Left kidney (tissue), 2 donors: ENCODE measurements around the gene IL20RB. TPM values are rescaled to one million over a fixed set of nuclear protein-coding genes. Genes with fewer than 3 reads are reported as not detected.
"Not testable (repeated sequence)": the region's sequence is repeated elsewhere in the genome, so short reads cannot be mapped to it uniquely, and the experiment has no call there.

Experiments used
- DNase-seq: peaks from one replicate; pipeline ENCODE4 v3.0.0-alpha.2; 2013
- polyA plus RNA-seq: library from polyadenylated mRNA; unstranded; fragments of 120-200 nt; gene quantifications from one replicate; pipeline ENCODE4 v1.2.1, GENCODE V29; 2013; ENCODE audit not compliant: insufficient read length

The IL20RB gene
- polyA plus RNA-seq, 1 donor, result 0.85 TPM

DNA sequence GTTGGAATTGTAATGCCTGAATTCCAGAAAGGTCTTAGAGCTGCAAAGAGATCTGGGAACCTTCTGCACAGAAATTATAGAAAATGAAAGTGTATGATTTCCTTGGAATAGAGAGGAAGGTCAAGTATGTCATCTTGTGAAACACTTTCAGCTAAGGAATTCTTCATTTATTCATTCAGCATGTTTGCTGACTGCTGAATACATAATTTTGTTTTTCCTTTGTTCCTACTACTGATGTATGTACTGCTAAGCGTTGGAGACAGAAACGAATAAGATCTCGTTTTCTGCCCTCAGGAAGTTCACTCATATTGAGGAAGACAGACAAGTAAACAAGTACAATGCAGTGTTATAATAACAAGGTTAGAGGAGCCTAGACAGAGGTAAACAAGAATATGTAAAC is 14.3 kb upstream of the IL20RB start:
- no peak for DNase-seq

DNA sequence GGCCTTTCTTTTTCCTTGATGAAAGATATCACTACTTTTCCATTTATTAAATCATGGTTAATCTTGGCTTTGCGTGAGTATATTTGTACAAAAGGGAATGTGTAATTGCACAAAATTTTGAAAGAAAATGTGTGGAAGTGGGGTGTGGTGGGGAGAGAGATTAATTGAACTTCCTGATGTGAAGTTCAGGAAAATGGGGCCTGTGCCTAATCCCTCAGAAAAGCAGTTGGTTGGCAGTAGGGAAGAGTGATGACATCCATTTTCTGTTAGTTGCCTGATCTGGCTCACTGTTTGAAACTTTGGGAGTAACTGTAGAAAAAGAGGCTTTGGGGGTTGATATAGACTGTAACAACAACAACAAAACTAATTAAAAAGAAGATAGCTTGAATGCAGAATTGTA is 10.8 kb upstream of the IL20RB start:
- DNase-seq, result no peak

DNA sequence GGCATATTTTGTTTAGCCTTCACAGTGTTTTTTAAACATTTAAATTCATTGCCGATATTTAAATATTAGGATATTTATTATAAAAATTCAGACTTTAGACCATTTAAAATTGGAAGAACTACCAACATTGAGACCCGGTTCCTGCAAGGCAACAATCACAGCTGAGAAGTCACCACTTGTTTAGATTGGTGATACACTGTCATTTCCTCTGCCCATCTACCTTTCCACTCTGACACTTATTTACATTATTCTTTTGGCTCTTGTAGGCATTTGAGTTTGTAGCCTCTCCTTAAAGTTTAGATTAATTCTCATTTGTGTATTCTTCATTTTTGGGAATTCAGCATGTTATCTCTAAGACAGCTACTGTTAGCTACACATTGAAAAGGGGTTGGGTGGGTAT is 10.3 kb upstream of the IL20RB start:
- no peak for DNase-seq

DNA sequence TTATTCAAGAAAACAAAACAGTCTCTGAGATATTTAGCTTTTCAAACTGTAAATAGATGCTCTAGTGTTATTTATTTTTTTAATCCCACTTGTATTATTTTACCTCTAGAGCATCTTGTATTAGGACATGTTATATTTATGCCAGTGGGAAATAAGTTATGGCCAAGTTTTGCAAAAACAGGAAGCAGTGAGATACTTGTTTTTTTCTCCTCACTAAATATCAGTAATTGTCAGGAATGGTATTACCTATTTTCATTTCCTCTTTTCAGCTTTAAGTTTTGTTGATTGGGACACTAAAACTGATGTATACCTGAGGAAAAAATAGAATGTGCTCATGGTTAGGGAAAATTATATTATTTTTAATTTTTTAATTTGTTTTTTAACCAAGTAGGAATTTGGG is 8.6 kb upstream of the IL20RB start:
- no peak for DNase-seq

DNA sequence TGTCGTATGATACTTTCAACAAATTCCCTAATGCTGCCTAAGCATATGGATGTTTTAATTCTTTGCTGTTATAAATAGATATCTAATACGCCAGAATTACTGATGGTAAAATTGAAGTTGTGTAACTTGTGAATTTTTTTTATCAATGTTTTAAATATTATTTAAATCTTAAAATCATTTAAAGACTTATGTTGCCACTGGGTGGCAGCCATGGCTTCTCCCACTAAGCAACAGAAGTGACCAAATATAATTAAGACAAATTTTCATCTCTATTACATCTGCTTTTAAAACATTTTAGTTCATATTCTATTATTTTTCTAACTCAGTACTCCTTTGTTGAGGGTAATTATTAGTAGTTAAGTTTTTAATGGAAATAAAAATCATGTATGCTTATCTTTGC is 8.1 kb upstream of the IL20RB start:
- no peak for DNase-seq

DNA sequence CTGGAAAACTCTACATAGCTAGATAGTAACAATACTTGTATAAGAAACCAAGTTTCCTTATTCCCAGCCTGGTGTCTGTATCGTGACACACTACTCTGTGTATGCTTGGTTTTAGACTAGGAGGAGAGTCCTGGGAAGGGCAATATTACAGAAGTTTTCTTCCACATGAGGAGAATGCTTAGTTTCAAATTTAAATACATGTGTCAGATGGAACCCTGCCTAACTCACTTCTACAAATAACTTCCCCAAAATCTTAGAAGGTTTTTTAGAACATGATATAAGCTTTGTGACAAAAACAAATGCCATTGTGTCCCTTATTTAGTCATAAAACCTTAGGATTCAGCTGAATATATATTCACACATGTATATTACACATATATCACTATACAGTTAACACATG is 7.2 kb upstream of the IL20RB start:
- DNase-seq, result no peak

DNA sequence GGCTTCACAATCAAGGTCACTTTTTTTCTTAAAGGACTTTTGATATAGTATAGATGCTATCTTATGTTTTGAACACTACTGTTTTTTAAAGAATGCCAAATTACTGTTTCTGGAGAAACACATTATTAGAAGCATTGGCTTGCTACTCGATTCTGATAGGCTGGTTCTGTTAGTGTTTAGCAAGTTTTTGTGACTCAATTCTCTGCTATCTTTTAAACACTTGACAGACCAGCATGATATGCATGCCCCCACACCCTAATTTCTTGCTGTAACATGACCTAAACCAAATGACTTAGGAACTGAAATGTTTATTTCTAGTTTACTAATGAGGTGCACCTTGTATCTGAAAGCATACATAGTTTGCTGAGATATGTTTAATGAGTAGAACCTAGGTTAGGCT is 5.5 kb upstream of the IL20RB start:
- DNase-seq, result no peak

DNA sequence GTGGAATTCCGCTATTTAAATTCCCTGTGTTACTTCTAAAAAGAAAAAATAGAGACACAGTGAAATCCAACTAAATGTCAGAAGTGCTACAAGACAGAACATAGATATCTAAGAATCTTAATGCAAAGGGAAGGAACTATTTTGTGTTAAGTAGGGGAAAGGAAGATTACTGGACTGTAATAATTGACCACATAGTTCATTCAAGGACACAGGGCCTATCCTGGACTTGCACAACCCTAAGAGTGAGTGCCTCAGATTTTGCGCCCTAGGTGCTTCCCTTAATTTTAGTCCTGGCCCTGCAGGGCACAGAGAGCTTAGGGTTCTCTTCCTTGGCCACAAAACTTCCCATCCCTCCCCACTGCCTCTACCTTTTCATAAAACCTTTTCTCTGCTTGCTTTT is 3.5 kb upstream of the IL20RB start:
- no peak for DNase-seq

DNA sequence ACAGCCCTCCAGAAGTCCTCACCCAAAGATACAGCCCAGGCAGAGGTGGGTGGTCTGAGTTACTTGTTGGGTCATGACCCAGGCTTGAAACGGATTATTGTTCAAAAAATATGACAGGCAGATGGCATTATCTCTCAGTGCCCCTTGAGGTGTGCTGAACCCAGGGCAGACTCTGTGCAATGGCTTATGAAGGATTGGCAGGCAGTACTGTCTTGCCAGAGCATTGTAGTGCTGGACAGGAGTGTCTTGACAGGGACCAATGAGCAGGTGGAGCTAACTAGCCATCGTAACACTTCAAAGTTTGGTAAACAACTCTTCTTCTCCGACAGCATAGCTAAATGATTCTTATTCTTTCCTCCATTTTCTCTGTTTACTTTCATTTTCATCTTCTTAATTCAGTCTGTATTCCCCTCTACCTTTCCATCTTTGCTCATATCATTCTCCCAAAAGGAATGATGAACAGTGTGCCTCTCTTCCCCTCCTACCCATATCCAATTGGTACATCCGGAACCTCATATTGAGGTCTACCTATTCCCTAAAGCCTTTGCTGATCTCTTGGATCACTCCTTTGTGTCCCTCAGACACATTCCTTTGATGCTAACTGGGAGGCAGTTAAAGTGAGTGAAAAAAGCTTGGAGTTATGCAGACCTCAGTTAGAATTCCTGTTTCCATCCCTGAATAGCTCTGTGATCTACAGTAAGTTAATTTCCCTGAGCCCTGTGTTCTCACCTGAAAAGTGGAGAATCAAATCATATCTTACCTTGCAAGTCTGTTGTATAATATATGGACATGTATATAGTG is 2.6 kb upstream of the IL20RB start:
- no peak for DNase-seq

DNA sequence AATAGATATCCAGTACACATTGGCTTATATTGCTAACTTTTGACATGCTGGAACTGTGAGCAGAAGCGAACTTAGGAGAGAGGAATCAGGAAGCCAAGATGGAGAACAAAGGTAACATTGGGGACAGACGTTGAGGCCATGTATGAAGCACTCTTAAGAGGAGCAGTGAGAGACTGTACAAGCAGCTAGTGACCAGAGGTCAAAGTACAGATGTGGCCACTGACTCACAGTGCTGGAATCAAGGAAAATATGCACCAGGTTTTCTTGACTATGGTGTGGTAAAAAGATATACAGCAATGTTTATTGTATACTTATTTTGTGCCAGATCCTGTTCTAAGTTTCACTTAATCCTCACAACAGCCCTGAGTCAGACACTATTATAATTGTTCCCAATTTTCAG is 2.0 kb upstream of the IL20RB start:
- no peak for DNase-seq

DNA sequence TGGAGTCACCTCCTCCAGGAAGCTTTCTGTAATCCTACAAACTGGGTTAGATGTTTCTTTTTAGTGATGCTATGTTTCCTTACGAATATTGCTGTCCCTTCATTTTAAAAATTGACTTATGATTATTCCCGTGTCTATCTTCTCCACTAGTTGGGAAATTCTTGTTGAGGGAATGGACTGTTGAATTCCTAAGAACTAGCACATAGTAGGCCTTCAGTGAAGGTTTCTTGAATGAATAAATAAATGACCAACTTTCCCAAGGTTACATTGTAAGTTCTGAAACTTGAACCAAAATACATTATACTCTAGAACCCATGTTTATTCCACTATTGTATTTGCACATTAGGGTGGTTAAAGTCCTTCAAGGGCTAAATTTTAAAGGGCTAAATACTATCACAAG is 812 bp upstream of the IL20RB start:
- no peak for DNase-seq

DNA sequence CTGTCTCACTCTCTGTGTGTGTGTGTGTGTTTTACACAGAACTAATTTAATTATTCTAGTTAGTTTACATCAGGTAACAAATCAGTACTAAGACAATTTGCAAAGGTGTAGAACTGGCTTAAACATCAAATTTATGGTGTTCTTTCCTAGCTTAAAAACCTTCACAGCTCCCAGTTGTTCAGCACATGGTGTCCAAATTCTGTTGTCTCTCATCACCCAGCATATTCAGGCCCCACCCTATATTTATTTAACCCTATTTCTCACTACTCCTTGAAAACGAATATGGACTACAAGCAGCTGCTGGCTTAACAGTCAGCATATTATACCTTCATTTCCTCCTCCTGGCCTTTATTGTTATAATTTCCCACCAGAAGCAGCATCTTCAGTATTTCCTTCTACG is 1.2 kb downstream of the IL20RB start:
- no peak for DNase-seq

DNA sequence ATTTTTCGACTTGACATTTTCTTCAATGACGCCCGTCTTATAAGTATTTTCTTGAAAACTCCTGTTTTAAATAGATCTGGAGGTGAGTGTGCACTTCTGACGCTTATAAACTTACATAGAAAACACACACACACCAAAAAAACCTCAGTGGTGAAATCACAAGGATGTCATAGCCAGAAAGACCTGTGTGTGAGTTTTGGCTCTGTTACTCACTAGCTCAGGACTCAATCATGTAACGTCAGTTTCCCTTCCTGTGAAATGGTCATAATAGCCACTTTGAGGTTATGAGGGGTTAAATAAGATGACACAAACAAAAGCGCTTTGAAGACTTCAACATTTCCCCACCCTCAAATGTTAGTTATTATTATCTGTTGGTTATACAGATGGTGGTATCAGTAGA is 1.8 kb downstream of the IL20RB start:
- no peak for DNase-seq

DNA sequence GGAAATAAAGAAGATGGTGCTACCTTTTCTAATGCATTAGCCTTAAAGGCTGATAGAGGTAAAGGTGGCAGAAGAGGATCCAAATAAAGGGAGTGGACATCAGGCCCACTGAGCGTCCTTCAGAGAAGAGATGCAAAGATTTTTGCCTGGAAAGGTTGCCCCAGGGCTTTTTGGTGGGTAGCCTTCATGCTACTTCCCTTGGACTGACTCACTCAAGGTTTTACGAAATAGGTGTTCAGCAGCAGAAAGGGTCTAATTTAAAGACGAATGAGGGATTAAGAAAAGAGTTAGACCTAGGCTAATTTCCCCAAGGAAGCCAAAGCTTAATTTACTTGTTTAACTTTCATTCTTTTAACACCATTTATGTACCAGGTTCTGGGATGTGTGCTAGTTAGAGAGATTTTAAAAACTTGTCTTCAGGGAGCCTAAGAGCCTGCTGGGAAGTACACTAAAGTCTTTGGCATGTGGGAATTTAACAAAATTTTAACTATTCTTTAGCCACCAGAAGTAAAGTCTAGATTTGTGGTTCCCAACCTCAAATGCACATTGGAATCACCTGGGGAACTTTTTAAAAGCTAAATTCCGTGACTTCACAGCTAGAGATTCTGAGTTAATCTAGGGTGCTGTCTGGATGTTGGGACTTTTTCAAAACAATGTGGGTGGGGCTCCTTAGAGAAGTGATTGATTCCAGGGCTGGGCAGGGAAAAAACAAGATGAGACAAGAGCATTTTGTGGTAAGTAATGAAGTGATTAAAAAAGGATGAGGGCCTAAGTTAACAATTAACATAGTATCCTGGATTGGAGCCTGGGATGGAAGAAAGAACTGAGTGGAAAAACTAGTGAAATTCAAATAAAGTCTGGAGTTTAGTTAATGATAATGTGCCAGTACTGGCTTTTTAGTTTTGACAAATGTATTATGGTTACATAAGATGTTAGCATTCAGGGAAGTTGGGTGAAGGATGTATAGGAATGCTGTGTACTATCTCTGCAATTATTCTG is 3.4 kb downstream of the IL20RB start:
- DNase-seq, result no peak

DNA sequence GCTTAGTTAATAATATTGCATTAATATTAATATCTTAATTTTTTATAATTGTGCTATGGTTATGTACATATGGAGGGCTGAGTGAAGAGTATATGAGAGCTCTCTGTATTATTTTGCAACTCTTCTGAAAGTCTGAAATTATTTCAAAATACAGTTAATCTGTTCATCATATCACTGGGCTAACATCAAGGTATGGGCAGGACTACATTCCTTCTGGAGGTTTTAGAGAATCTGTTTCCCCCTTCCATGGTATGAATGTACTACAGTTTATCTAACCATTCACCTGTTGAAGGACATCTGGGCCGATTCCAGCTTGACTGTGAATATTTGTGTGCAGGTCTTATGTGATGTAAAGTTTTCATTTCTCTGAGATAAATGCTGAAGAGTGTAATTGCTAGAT is 5.1 kb downstream of the IL20RB start:
- DNase-seq, result no peak

DNA sequence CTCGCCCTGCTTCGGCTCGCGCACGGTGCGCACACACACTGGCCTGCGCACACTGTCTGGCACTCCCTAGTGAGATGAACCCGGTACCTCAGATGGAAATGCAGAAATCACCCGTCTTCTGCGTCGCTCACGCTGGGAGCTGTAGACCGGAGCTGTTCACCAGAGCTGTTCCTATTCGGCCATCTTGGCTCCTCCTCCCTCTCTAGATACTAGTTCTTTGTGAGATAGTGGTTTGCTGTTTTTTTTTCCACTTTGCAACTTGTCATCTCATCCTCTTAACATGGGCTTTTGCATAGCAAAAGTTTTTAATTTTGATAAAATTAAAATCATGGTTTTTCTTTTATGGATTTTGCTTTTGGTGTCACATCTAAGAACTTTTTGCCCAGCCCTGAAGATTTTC is 11.8 kb downstream of the IL20RB start:
- DNase-seq, result not testable (repeated sequence)

DNA sequence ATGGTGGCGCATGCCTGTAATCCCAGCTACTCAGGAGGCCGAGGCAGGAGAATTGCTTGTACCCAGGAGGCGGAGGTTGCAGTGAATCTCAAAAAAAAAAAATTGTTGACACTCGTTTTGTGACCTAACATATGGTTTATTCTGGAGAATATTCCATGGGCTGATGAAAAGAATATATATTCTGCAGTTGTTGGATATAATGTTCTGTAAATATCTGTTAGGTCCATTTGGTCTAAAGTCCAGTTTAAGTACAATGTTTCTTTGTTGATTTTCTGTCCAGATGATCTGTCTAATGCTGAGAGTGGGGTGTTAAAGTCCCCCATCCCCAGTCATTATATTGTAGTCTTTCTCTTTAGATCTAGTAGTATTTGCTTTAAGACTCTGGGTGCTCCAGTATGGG is 15.6 kb downstream of the IL20RB start:
- DNase-seq, result no peak

DNA sequence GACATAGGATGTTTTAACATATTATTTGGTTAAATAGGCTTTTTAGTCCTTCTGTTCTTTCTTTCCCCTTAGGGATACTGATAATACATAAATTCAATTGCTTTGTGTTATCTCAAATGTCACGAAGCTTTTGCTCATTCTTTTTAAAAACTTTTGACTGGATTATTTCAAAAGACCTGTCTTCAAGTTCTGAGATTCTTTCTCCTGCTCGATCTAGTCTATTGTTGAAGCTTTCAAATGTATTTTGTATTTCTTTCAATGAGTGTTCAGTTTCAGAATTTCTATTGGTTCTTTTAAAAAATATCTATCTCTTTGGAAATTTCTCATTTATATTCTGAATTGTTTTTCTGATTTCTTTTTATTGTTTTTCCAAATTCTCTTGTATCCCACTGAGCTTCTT is 16.9 kb downstream of the IL20RB start:
- DNase-seq, result no peak

DNA sequence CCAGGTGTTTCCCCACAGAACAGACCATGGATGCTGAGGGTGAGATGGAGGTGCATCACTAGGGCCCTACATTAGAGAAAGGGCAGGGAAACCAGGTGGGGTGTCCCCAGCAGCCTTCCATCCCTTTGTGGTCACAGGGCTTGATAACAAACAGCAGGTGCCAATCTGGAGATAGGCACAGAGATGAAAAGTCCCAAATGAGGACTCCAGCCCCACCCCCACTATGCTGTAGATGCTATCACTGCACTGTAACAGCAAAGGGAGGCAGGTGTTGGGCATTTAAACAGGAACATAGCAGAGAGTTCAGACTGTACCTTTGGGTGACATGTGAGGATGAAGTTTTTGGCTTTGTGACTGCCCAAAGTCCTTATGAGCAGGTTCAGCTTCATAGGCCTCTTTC is 21.4 kb downstream of the IL20RB start:
- no peak for DNase-seq

DNA sequence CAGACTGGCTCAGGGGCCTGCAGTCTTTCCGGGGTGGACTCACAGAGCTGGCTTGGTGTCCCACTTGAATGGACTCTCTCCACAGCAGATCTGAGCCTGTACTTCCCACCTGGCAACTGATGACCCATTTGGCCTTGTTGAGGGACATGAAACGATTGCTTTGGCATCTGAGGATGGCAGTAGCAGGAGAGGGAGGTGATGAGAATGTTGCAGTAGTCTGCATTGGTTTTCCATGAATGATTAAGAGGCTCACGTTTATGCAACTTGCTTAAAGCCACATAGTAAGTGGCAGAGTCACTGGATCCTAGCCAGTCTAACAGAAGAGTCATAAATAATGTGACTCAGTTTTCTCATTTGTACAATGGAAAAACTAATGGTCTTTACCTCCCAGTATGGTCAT is 21.9 kb downstream of the IL20RB start:
- DNase-seq, result no peak

DNA sequence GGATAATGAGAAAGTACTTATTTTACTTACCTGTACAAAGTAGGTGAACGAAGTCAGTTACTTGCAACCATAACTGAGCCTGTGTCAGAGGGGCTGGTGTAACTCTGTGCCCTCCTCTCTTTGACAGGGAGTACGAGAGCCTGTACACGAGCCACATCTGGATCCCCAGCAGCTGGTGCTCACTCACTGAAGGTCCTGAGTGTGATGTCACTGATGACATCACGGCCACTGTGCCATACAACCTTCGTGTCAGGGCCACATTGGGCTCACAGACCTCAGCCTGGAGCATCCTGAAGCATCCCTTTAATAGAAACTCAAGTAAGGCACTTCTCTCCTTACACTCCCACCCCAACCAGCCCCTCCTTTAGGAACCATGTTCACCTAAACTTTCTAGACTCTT is 24.2 kb downstream of the IL20RB start:
- no peak for DNase-seq

DNA sequence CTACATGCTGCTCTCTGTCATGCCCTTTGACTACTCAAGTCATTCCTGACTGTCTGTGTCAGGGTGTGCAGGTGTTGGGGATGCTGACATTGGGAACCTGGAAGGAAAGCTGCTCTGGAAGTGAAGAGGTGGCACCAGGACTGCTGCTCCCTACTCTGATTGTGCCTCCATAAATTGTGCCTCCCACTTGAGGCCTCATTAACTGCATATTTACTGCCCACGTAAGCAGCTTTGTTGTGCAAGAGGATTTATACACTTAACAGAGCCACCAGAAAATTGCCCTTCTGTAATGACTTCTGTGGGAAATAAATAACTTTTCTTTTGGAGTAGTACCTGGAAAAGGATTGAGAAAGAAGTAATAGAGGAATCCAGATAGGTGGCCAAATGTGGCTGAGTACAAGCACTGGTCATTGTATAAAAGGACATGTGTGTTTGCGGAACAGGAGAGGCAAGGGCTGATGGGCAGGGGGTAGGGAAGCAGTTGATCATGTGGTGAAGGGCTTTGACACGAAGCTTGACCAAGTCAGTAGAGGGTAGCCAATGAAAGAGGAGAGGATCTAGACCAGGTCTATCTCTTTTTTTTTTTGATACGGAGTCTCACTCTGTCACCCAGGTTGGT is 24.8 kb downstream of the IL20RB start:
- no peak for DNase-seq

DNA sequence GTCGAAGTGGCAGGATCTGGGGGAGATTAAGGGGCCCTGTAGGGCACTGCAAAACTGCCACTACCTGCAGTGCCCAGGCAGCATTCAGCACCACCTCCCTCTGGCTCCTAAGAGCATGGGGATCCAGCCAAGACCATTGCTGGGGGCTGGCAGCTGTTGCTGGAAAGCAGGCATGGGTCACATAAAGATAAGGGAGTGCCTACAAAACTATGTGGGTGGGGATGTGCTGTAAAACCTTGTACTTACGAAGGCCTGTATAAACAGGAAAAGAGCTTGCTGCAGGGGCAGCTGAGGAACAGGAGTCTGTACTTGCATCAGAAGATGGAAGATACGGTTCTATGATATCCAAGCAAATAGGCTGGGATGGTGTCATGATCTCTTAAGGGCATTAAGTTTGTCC is 27.1 kb downstream of the IL20RB start:
- no peak for DNase-seq
